Activated CD4-positive, alpha-beta memory T cell treated with anti-CD3 and anti-CD28 coated beads for 36 hours (primary cell): Measurements from ENCODE around the gene DTNBP1. TPM values are rescaled to one million over a fixed set of nuclear protein-coding genes. Genes with fewer than 3 reads are reported as not detected.
A peak's percentile ranks its signal among the peaks of the same experiment; 100 is the strongest.

Experiments used
- CTCF ChIA-PET: fragments of 350-600 bp; sonication (Branson Sonifier 250); formaldehyde crosslinking; loops from one replicate; lab custom pipeline; 2021; ENCODE audit warnings: antibody characterized with exemption, inconsistent platforms; lab: Charles Lee
- POLR2A ChIA-PET: fragments of 350-600 bp; sonication (Branson Sonifier 250); formaldehyde crosslinking; loops from one replicate; lab custom pipeline; 2021; ENCODE audit warnings: antibody characterized with exemption; lab: Charles Lee
- DNase-seq: peaks from one replicate; pipeline ENCODE4 v3.0.0-alpha.2; 2020
- H3K27ac Mint-ChIP-seq: one replicate; pipeline ENCODE4 v1.8.0; 2021; ENCODE audit warnings: mixed read lengths
- H3K27me3 Mint-ChIP-seq: one replicate; pipeline ENCODE4 v1.8.0; 2021; ENCODE audit warnings: mixed read lengths
- H3K36me3 Mint-ChIP-seq: one replicate; pipeline ENCODE4 v1.8.0; 2021; ENCODE audit warnings: mixed read lengths
- H3K4me1 Mint-ChIP-seq: one replicate; pipeline ENCODE4 v1.8.0; 2021; ENCODE audit warnings: low read depth, mixed read lengths
- H3K4me3 Mint-ChIP-seq: one replicate; pipeline ENCODE4 v1.8.0; 2021; ENCODE audit warnings: mild to moderate bottlenecking, mixed read lengths
- H3K9me3 Mint-ChIP-seq: one replicate; pipeline ENCODE4 v1.8.0; 2021; ENCODE audit warnings: mixed read lengths
- intact Hi-C: fragments of 100-400 bp; cut with micrococcal nuclease; formaldehyde crosslinking; loops from one replicate; pipeline ENCODE4 v1.15.1; 2023
- total RNA-seq, 2 experiments: library from RNA; stranded (reverse); gene quantifications; one replicate each; pipeline ENCODE4 v1.2.3, GENCODE V29; 2021

Gene DTNBP1
- total RNA-seq, 2 experiments from 2014 or later, result 22.9 to 24.3 TPM

GRCh38 chr6:15507221-15507620 lies 155.6 kb downstream of the DTNBP1 start:
- no peak for DNase-seq
- intact Hi-C loops, result no loop called here
- H3K4me3 Mint-ChIP-seq, result no peak overlapping the region

GRCh38 chr6:15506066-15506465 lies 156.8 kb downstream of the DTNBP1 start:
- no peak overlapping the region for H3K4me3 Mint-ChIP-seq
- ChIA-PET CTCF (no interaction called here), POLR2A (no interaction called here)
- intact Hi-C loops, result no loop called here
- H3K27me3 Mint-ChIP-seq, result no peaks in the 10 kb centered on the region
- peaks cover 61% of the 10 kb centered on the region for H3K36me3 Mint-ChIP-seq
- DNase-seq, result no peak
- no peaks in the 10 kb centered on the region for H3K4me1 Mint-ChIP-seq
- H3K9me3 Mint-ChIP-seq, result no peaks in the 10 kb centered on the region
- H3K27ac Mint-ChIP-seq, result no peak overlapping the region

More at GRCh38 chr6:15507221-15507620, 155.6 kb downstream of the DTNBP1 start:
- POLR2A ChIA-PET, result no interaction called here
- H3K36me3 Mint-ChIP-seq, result peaks cover 62% of the 10 kb centered on the region
- H3K4me1 Mint-ChIP-seq, result no peaks in the 10 kb centered on the region
- H3K27me3 Mint-ChIP-seq, result no peaks in the 10 kb centered on the region
- no peak overlapping the region for H3K27ac Mint-ChIP-seq
- H3K9me3 Mint-ChIP-seq, result no peaks in the 10 kb centered on the region
- CTCF ChIA-PET, result no interaction called here

GRCh38 chr6:15505463-15505918 lies 157.3 kb downstream of the DTNBP1 start:
- Mint-ChIP-seq H3K4me1 (no peaks in the 10 kb centered on the region), H3K9me3 (no peaks in the 10 kb centered on the region), H3K36me3 (peaks cover 61% of the 10 kb centered on the region), H3K27me3 (no peaks in the 10 kb centered on the region), H3K4me3 (no peak overlapping the region), H3K27ac (no peak overlapping the region)
- intact Hi-C loops, result no loop called here
- ChIA-PET CTCF (no interaction called here), POLR2A (no interaction called here)
- no peak for DNase-seq

- ChIA-PET POLR2A (no interaction called here), CTCF (no interaction called here)
- no peaks in the 10 kb centered on the region for H3K9me3 Mint-ChIP-seq
- H3K4me1 Mint-ChIP-seq, result no peaks in the 10 kb centered on the region
- H3K27ac Mint-ChIP-seq, result no peak overlapping the region
- no peak for DNase-seq
- no peaks in the 10 kb centered on the region for H3K27me3 Mint-ChIP-seq
- peaks cover 61% of the 10 kb centered on the region for H3K36me3 Mint-ChIP-seq
- H3K4me3 Mint-ChIP-seq, result no peak overlapping the region
- intact Hi-C loops, result no loop called here
Observed at GRCh38 chr6:15504581-15505350, 158.1 kb downstream of the DTNBP1 start.

- ChIA-PET CTCF (no interaction called here), POLR2A (no interaction called here)
- intact Hi-C loops, result no loop called here
- no peak for DNase-seq
- H3K4me1 Mint-ChIP-seq, result no peaks in the 10 kb centered on the region
- H3K9me3 Mint-ChIP-seq, result no peaks in the 10 kb centered on the region
- H3K27me3 Mint-ChIP-seq, result no peaks in the 10 kb centered on the region
- no peak overlapping the region for H3K4me3 Mint-ChIP-seq
- no peak overlapping the region for H3K27ac Mint-ChIP-seq
- peaks cover 54% of the 10 kb centered on the region for H3K36me3 Mint-ChIP-seq
Observed at GRCh38 chr6:15504040-15504495, 158.8 kb downstream of the DTNBP1 start.

- no peak overlapping the region for H3K4me3 Mint-ChIP-seq
- intact Hi-C loops, result no loop called here
- H3K27ac Mint-ChIP-seq, result no peak overlapping the region
- no peaks in the 10 kb centered on the region for H3K4me1 Mint-ChIP-seq
- DNase-seq, result no peak
- CTCF ChIA-PET, result no interaction called here
- no peaks in the 10 kb centered on the region for H3K27me3 Mint-ChIP-seq
- POLR2A ChIA-PET, result no interaction called here
- no peaks in the 10 kb centered on the region for H3K9me3 Mint-ChIP-seq
- H3K36me3 Mint-ChIP-seq, result peaks cover 53% of the 10 kb centered on the region
Observed at GRCh38 chr6:15503346-15503680, 159.5 kb downstream of the DTNBP1 start.

- ChIA-PET POLR2A (no interaction called here), CTCF (no interaction called here)
- H3K9me3 Mint-ChIP-seq, result no peaks in the 10 kb centered on the region
- peaks cover 59% of the 10 kb centered on the region for H3K36me3 Mint-ChIP-seq
- DNase-seq, result no peak
- intact Hi-C loops, result no loop called here
- no peak overlapping the region for H3K27ac Mint-ChIP-seq
- H3K27me3 Mint-ChIP-seq, result no peaks in the 10 kb centered on the region
- H3K4me1 Mint-ChIP-seq, result no peaks in the 10 kb centered on the region
- no peak overlapping the region for H3K4me3 Mint-ChIP-seq
Observed at GRCh38 chr6:15502446-15503345, 160.1 kb downstream of the DTNBP1 start.

GRCh38 chr6:15501826-15502445 lies 160.9 kb downstream of the DTNBP1 start:
- H3K27ac Mint-ChIP-seq, result no peak overlapping the region
- H3K27me3 Mint-ChIP-seq, result no peaks in the 10 kb centered on the region
- ChIA-PET CTCF (no interaction called here), POLR2A (no interaction called here)
- no peaks in the 10 kb centered on the region for H3K9me3 Mint-ChIP-seq
- no peak for DNase-seq
- peaks cover 56% of the 10 kb centered on the region for H3K36me3 Mint-ChIP-seq
- no peak overlapping the region for H3K4me3 Mint-ChIP-seq
- intact Hi-C loops, result no loop called here
- no peaks in the 10 kb centered on the region for H3K4me1 Mint-ChIP-seq

GRCh38 chr6:15500901-15501825 lies 161.7 kb downstream of the DTNBP1 start:
- Mint-ChIP-seq H3K27ac (no peak overlapping the region), H3K4me1 (no peaks in the 10 kb centered on the region), H3K27me3 (no peaks in the 10 kb centered on the region), H3K36me3 (peaks cover 52% of the 10 kb centered on the region), H3K4me3 (peak overlapping the region; percentile 12), H3K9me3 (no peaks in the 10 kb centered on the region)
- ChIA-PET POLR2A (no interaction called here), CTCF (no interaction called here)
- intact Hi-C loops, result no loop called here
- DNase-seq, result no peak

GRCh38 chr6:15500078-15500740 lies 162.6 kb downstream of the DTNBP1 start:
- ChIA-PET POLR2A (no interaction called here), CTCF (no interaction called here)
- H3K36me3 Mint-ChIP-seq, result peaks cover 56% of the 10 kb centered on the region
- no peaks in the 10 kb centered on the region for H3K4me1 Mint-ChIP-seq
- no peak for DNase-seq
- no peaks in the 10 kb centered on the region for H3K9me3 Mint-ChIP-seq
- no peak overlapping the region for H3K4me3 Mint-ChIP-seq
- H3K27me3 Mint-ChIP-seq, result no peaks in the 10 kb centered on the region
- H3K27ac Mint-ChIP-seq, result no peak overlapping the region
- intact Hi-C loops, result no loop called here

- CTCF ChIA-PET, result no interaction called here
- H3K27ac Mint-ChIP-seq, result no peak overlapping the region
- intact Hi-C loops, result loop anchor here (10.0 kb wide), 1 partner anchor 765 kb away; no protein-coding TSS in a partner anchor
- H3K27me3 Mint-ChIP-seq, result no peaks in the 10 kb centered on the region
- H3K36me3 Mint-ChIP-seq, result peaks cover 52% of the 10 kb centered on the region
- no peaks in the 10 kb centered on the region for H3K9me3 Mint-ChIP-seq
- no peak overlapping the region for H3K4me3 Mint-ChIP-seq
- no peak for DNase-seq
- no peaks in the 10 kb centered on the region for H3K4me1 Mint-ChIP-seq
- POLR2A ChIA-PET, result no interaction called here
Observed at GRCh38 chr6:15499591-15499990, 163.2 kb downstream of the DTNBP1 start.
